GM21529 (cell line): ENCODE measurements around the gene CCL4L2.
A peak's percentile ranks its signal among the peaks of the same experiment; 100 is the strongest.
"Not testable (repeated sequence)": the region's sequence is repeated elsewhere in the genome, so short reads cannot be mapped to it uniquely, and the experiment has no call there.

ENCODE experiments used
- ATAC-seq: cut with Tn5 transposase; IDR thresholded peaks from one replicate; pipeline ENCODE4 v1.9.1; 2021; ENCODE audit not compliant: unreplicated experiment

Gene CCL4L2

DNA sequence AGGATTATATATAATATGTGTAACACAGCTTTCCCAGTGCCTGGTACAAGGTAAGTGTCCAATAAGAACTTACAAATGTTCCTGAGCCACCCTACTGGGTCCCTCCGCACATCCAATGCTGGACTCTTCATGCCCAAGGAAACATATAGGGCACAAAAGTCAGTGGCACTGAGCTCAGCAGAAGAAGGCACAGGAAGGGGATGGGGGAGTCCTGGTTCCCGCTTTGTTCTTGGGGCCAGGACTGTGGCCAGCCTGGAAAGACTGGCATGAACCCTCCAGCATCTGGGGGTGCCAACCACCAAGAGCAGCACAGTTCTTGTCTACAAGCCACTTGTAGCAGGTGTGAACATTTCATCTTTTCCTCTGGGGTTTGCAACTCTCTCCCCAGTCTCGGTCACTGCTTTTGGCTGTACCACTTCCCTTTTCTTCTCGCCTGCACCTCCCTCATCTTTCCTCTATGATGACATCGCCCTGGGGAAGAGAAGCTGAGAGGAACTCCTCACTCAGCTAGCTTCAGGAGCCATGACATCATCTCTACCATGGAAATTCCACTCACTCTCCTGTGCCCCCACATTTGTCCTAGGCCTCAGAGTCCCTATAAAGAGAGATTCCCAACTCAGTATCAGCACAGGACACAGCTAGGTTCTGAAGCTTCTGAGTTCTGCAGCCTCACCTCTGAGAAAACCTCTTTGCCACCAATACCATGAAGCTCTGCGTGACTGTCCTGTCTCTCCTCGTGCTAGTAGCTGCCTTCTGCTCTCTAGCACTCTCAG lies at the start of gene CCL4L2:
CCL4L2 (plus strand) TSS at position 625 of the 773 bp plus-strand sequence.
- ATAC-seq: peak; percentile 71

DNA sequence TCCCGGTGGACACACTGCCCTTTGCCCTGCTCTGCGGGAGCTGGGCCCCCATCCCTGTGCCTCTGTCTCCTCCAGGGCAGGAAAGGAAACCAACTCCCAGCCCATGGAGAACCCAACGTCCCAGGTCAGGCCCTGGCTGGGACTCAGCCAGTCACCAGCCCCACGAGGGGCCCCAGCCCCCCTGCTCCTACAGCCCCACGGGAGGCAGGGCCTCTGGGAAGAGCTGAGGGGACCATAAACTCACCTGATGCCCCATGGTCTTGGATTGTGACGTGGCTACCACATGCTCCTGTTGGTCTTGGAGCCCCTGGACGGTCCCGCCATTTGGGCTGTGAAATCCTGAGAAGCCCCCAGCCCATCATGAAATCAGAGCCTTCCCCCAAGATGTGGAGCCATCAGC lies 42.0 kb upstream of the CCL4L2 start:
- not testable (repeated sequence) for ATAC-seq

DNA sequence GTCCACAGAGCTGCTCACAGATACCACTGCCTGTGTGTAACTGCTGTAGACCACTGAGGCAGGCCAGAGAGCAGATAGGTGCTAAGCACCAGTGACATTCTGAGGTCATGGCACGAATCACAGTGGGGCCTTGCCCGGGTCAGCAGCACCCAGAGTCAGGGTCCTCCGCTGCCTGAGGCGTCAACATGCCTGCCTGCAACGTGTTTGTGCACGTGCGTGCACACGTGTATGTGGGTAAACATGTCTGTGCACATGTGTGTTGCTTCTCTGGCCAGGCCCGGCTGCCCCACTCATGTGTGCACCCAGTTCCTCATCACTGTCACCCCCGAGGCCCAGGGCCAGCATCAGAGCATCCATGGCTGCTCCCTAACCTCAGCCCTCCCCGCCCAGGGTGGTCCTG lies 34.3 kb upstream of the CCL4L2 start, which contains the start of gene TBC1D3B:
TBC1D3B (minus strand) TSS at position 101 of the 400 bp plus-strand sequence. CDS start 1,586 bp downstream, outside the sequence.
- not testable (repeated sequence) for ATAC-seq

DNA sequence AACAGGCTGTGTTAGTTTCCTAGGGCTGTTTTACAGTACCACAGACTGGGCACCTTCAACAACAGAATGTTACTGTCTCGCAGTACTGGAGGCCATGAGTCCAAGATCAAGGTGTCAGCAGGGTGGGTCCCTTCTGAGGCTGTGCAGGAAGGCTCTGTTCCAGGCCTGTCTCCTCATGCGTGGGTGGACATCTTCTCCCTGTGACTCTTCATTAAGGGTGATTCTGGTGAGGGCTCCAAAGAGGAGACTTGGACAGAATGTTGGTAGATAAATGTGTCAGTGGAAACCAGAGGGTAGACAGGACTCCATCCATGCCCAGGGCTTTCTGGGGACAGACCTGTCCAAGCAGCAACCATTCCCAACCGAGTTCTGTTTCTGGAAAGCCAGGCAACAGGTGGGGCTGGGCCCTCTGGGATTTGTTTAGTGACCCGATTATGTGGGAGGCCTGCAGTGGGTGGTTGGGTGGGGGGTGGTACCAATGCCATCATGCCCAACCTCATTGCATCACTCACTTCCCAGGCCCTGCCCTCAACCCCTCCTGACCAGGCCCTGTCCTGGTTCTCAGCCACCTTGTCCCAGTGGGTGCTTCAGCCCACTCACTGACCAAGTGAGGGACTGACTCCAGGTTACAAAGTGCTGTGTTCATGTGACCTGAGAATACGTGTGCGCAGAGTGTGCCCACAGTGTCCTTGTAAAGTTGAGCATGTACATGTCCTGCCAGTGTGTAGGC lies 29.3 kb upstream of the CCL4L2 start:
- ATAC-seq: not testable (repeated sequence)

DNA sequence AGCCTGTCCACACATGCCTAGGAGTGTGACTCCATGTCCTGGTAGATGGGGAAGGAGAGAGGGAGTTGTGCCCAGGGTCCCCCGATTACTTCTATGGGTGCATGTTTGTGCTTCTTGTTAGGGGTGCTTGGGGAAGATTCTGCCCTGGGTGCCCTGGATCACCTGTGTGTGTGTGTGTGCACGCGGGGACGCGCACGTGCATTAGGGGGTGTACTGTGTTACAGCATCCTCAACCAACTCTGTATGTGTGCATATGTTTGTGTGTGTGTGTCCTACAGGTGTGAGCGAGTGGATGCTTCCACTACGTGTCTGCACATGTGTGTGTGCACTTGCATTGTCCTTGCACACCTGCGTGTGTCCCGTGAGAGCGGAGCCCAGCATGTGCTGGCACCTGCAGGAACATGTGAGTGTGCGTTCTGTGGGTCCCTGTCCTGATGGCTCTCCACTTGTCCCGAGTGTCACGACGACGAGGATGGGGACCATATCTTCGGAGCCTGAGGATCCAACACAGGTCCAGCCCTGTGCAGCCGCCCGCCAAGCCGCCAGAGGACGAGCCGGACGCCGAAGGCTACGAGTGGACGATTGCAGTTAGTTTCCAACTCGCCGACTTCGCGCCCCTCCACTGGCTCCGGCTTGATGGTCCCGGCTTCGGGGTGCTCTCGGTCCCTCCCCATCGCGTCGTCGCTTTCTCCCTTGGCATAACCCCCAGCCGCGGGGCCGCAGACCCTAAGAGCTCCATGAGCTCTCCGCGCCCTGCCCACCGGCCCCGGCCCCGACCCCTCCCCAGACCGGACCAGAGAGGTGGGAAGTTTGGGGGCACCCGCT lies 28.5 kb upstream of the CCL4L2 start:
- ATAC-seq: no peak

- ATAC-seq: peak; percentile 47
Observed at GRCh38 chr17:36183001-36183971, 27.6 kb upstream of the CCL4L2 start.

DNA sequence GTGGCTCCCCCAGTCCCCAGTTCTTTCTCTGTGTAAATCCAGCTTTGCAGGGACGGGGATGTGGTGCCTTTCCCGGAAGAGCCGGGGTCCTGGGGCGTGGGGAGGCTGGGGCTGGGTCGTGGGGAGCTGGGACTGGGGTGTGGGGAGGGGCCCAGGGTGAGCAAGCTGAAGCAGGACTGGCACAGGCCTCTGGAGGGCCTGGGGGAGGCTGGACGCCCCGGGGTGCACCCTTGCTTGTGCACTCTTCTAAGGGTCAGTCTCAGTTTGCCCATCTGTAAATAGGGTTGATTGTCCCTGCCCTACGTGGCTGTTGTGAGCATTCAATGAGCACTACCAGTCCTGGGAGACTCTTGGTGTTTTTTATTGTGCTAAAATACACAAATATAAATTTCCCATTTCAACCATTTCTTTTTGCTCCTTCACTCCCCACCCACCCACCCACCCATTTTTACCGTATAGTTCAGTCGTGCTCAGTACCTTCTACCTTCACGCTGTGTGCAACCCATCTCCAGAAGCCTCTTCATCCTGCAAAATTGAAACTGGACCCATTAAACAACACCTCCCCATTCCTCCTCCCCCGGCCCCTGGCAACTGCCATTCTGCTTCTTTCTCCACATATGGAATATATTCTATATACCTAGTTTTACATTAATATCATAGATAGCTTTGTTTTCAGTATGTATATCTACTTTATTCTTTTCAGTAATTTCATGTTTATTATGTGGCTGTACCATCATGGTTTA lies 26.7 kb upstream of the CCL4L2 start:
- ATAC-seq: no peak

- ATAC-seq: no peak
Observed at GRCh38 chr17:36185416-36185815, 25.4 kb upstream of the CCL4L2 start.

- not testable (repeated sequence) for ATAC-seq
Observed at GRCh38 chr17:36186810-36187763, 23.8 kb upstream of the CCL4L2 start.

- ATAC-seq: not testable (repeated sequence)
Observed at GRCh38 chr17:36187943-36188665, 22.8 kb upstream of the CCL4L2 start.

DNA sequence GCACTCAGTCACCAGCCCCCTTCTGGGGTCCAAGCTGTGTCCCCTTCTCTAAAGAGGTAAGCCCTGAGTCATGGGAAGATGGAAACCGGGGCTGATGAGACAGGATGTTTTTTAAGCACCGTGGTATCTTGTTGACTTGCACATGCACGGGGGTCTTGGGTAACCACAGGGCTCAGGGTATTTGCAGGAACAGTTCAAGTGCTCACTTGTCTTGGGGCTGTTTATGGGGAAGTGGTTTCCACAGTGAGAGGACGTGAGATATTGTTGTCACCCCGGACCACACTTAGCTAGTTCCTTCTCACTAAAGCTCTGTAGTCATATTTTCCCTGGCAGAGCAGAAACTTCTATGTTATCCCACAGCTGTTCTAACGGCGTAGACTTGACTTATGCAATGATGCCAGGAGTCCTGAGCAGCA lies 22.0 kb upstream of the CCL4L2 start:
- peak; percentile 74 for ATAC-seq

DNA sequence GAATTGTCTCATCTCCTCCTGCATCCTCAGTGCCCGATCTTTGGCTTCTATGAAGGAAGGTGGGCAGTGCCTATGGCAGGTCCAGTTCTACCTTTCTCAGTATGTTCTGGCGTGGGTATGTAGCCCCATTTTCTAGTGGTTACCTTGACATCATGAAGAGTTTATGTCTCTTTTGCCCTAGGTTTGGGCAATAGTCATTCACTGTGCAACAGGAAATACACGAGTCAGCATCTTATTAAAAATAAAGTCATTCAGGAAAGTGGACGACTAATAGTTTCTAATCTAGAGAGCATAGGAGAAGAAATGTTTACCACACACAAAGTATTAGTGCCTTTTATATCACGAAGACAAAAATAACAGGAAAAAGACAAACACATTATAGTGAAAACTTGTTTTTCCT lies 20.9 kb upstream of the CCL4L2 start:
- ATAC-seq: not testable (repeated sequence)

DNA sequence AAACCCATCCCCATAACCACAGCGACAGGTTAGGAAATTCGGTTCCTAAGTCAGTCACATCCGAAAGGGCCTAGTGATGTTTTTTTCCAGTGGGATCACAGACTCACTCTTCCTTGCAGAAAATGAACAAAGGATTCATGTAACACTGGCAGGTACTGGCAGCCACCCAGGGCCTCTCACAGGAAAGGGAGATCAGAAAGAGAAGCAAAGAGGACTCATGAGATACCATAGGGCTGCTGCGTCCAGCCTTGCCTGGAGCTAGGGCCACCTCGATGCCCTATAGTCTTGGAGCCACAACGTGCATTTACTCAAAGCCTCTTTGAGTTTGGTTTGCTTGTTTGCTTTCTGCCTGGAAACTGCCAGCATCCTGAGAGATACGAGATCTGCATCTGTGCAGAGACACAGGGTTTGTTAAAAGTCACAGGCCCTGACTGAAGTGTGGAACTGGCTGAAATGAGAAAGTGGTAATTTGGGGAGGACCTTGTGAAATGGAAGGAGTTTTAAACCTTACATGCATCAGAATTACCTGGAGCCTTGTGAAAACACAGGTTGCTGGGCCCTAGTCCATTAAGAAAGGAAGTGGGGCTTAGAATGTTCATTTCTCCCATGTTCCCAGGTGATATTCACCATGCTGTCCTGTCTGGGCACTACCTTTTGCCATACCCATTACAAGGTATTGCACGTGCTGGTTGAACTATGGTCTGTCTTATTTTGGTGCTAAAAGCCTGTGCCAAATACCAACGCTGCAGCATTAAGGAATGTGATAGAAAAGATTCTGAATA lies 20.1 kb upstream of the CCL4L2 start:
- ATAC-seq: not testable (repeated sequence)

- ATAC-seq: no peak
Observed at GRCh38 chr17:36193216-36193775, 17.6 kb upstream of the CCL4L2 start.

DNA sequence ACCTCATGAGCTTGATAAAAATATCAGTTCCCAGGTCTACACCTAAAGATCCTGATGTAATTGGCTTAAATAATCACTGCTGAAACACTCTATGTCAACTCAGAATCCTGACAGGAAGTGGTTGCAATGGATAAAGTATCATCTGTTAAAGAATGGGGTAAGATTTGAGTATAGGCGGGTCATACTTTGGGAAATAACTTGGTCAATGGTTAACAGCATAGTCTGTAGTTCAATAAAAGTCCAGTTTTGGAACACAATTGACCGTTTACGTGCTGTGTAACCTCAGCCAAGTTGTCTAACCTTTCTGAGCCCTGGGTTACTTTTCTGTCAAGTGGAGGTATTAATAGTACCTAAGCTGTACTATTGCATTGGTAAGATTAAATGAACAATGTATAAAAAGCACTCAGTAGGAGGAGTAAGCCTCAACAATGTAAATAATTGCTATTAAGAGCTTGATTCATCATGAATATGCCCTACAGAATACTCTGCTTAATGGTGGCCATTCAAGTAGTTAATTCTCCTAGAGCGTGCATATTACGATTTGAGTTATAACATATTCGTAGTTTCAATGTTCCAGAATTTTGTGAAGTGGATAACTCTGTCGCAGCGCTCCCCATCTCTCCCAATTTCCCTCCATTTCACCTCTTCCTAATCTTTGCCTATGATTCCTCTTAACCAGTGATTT lies 16.6 kb upstream of the CCL4L2 start:
- not testable (repeated sequence) for ATAC-seq
